ENCODE data around the gene PXMP4. TPM values are rescaled to one million over a fixed set of nuclear protein-coding genes. Genes with fewer than 3 reads are reported as not detected.

The PXMP4 gene
- total and polyA plus RNA-seq, 2 donors from 2014 or later = 9.8 to 11.6 TPM

- DNase-seq (peak in 2 of 5 donors; percentile 54 to 64), FAIRE-seq (no peak)
- H3K4me1 ChIP-seq (ENCODE audit: control insufficient read depth in 2 of 3, insufficient read depth in 2 of 3, low read depth in 1 of 3, low read length in 3 of 3) = peaks cover 0 to 24% (median 4%) of the 10 kb centered on the region in 3 donors
- no peaks in the 10 kb centered on the region for H3K9me3 ChIP-seq (ENCODE audit: control insufficient read depth in 2 of 3, insufficient read depth in 1 of 3, low read length in 3 of 3)
- intact Hi-C loops (cut with DNase I) = no loop called here
- TF ChIP-seq CTCF (IDR thresholded peaks at IDR 0.05; ENCODE audit: borderline replicate concordance, extremely low read depth, insufficient read depth) = no peak
- H3K4me3 ChIP-seq (ENCODE audit: low read length in 3 of 3) = peak overlapping the region in 2 of 3 donors; percentile 82 to 84
- no peak overlapping the region for H3K27ac ChIP-seq (ENCODE audit: low read depth in 2 of 2, low read length in 2 of 2)
- peak overlapping the region in 2 of 3 donors; percentile 54 to 77 for H3K9ac ChIP-seq (ENCODE audit: low read length in 3 of 3)
- peaks cover 0 to 5% (median 0%) of the 10 kb centered on the region in 3 donors for H3K36me3 ChIP-seq (ENCODE audit: control insufficient read depth in 2 of 3, insufficient read depth in 3 of 3, low read length in 3 of 3)
- H3K27me3 ChIP-seq (ENCODE audit: control insufficient read depth, insufficient read depth, low read length) = no peaks in the 10 kb centered on the region
Measured at GRCh38 chr20:33673114-33673409, 47.0 kb downstream of the PXMP4 start.

DNA sequence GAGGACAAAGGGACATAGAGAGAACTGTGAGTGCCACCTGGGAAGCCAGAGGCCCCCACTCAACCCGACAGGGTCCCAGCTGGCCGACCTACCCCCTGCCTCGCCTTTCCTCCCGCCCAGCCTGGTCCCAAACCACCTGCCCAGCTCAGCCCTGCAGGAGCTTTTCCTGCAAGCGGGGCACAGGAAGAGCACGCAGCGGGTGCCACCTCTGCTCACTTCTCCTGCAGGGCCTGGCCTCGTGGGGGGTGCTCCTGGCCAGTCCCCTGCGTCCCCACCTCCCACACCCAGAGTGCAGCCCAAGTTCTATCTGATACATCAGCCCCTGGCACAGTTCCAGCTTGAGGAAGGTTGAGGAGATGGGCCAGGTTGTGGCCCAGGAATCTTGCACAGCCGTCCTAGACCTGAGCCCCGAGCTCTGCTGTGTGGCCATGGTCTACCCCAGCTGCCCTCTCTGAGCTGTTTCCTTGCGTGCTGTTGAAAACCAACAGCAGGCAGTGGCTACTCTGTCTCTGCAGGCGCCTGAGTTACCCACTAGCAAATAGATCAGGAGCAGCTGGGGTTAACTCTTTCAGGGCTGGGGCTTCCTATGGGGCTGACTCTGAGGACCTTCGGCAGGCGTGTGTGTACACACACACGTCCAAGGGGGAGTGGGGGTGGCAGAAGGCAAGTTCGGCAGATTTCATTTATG lies 47.5 kb downstream of the PXMP4 start:
- H3K4me3 ChIP-seq (ENCODE audit: low read length in 3 of 3) = peak overlapping the region in 1 of 3 donors; percentile 82
- DNase-seq (peak in 2 of 5 donors; percentile 56 to 65), FAIRE-seq (no peak)
- no peak for TF ChIP-seq CTCF (IDR thresholded peaks at IDR 0.05; ENCODE audit: borderline replicate concordance, extremely low read depth, insufficient read depth)
- H3K36me3 ChIP-seq (ENCODE audit: control insufficient read depth in 2 of 3, insufficient read depth in 3 of 3, low read length in 3 of 3) = peaks cover 0 to 5% (median 0%) of the 10 kb centered on the region in 3 donors
- H3K27ac ChIP-seq (ENCODE audit: low read depth in 2 of 2, low read length in 2 of 2) = no peak overlapping the region
- H3K4me1 ChIP-seq (ENCODE audit: control insufficient read depth in 2 of 3, insufficient read depth in 2 of 3, low read depth in 1 of 3, low read length in 3 of 3) = peaks cover 0 to 28% (median 4%) of the 10 kb centered on the region in 3 donors
- no peak overlapping the region for H3K9ac ChIP-seq (ENCODE audit: low read length in 3 of 3)
- no peaks in the 10 kb centered on the region for H3K27me3 ChIP-seq (ENCODE audit: control insufficient read depth, insufficient read depth, low read length)
- intact Hi-C loops (cut with DNase I) = no loop called here
- no peaks in the 10 kb centered on the region for H3K9me3 ChIP-seq (ENCODE audit: control insufficient read depth in 2 of 3, insufficient read depth in 1 of 3, low read length in 3 of 3)

GRCh38 chr20:33671573-33672288 lies 48.4 kb downstream of the PXMP4 start:
- no peak for TF ChIP-seq CTCF (IDR thresholded peaks at IDR 0.05; ENCODE audit: borderline replicate concordance, extremely low read depth, insufficient read depth)
- DNase-seq = no peak
- Histone ChIP-seq H3K9ac (ENCODE audit: low read length in 3 of 3) (no peak overlapping the region), H3K4me3 (ENCODE audit: low read length in 3 of 3) (no peak overlapping the region), H3K36me3 (ENCODE audit: control insufficient read depth in 2 of 3, insufficient read depth in 3 of 3, low read length in 3 of 3) (peaks cover 0 to 5% (median 0%) of the 10 kb centered on the region in 3 donors), H3K27me3 (ENCODE audit: control insufficient read depth, insufficient read depth, low read length) (no peaks in the 10 kb centered on the region), H3K9me3 (ENCODE audit: control insufficient read depth in 2 of 3, insufficient read depth in 1 of 3, low read length in 3 of 3) (no peaks in the 10 kb centered on the region), H3K27ac (ENCODE audit: low read depth in 2 of 2, low read length in 2 of 2) (no peak overlapping the region), H3K4me1 (ENCODE audit: control insufficient read depth in 2 of 3, insufficient read depth in 2 of 3, low read depth in 1 of 3, low read length in 3 of 3) (peaks cover 0 to 31% (median 4%) of the 10 kb centered on the region in 3 donors)
- no peak for FAIRE-seq
- intact Hi-C loops (cut with DNase I) = no loop called here
